Measurements from ENCODE around the gene ETV1.

The ETV1 gene

GRCh38 chr7:13986208-13986607 lies 3.3 kb downstream of the ETV1 start:
- no peak for DNase-seq

GRCh38 chr7:13984831-13985685 lies 4.4 kb downstream of the ETV1 start:
- no peak for DNase-seq

GRCh38 chr7:13984061-13984460 lies 5.4 kb downstream of the ETV1 start:
- no peak for DNase-seq

- no peak for DNase-seq
Measured at GRCh38 chr7:13982940-13983677, 6.4 kb downstream of the ETV1 start.

GRCh38 chr7:13981070-13981469 lies 8.4 kb downstream of the ETV1 start:
- DNase-seq, result no peak

- no peak for DNase-seq
Measured at GRCh38 chr7:13980474-13980873, 9.0 kb downstream of the ETV1 start.

GRCh38 chr7:13979671-13980435 lies 9.6 kb downstream of the ETV1 start:
- DNase-seq, result no peak

GRCh38 chr7:13976594-13976993 lies 12.9 kb downstream of the ETV1 start:
- DNase-seq, result no peak

GRCh38 chr7:13965077-13965476 lies 24.4 kb downstream of the ETV1 start:
- no peak for DNase-seq

- DNase-seq, result no peak
Measured at GRCh38 chr7:13963925-13964324, 25.5 kb downstream of the ETV1 start.

- DNase-seq, result no peak
Measured at GRCh38 chr7:13955494-13955893, 34.0 kb downstream of the ETV1 start.

- no peak for DNase-seq
Measured at GRCh38 chr7:13953368-13953767, 36.1 kb downstream of the ETV1 start.

GRCh38 chr7:13952921-13953320 lies 36.5 kb downstream of the ETV1 start:
- DNase-seq, result no peak

- DNase-seq, result no peak
Measured at GRCh38 chr7:13949939-13950338, 39.5 kb downstream of the ETV1 start.

- DNase-seq, result no peak
Measured at GRCh38 chr7:13949445-13949844, 40.0 kb downstream of the ETV1 start.

GRCh38 chr7:13948019-13948801 lies 41.3 kb downstream of the ETV1 start:
- DNase-seq, result no peak

GRCh38 chr7:13947535-13947934 lies 41.9 kb downstream of the ETV1 start:
- no peak for DNase-seq

- no peak for DNase-seq
Measured at GRCh38 chr7:13946181-13946580, 43.3 kb downstream of the ETV1 start.

GRCh38 chr7:13945670-13946069 lies 43.8 kb downstream of the ETV1 start:
- no peak for DNase-seq

GRCh38 chr7:13933536-13933935 lies 55.9 kb downstream of the ETV1 start:
- no peak for DNase-seq

GRCh38 chr7:13933091-13933490 lies 56.4 kb downstream of the ETV1 start:
- no peak for DNase-seq

- DNase-seq, result no peak
Measured at GRCh38 chr7:13932131-13932530, 57.3 kb downstream of the ETV1 start.

GRCh38 chr7:13921062-13921461 lies 68.4 kb downstream of the ETV1 start:
- no peak for DNase-seq
